Brain microvascular endothelial cell (primary cell): Measurements from ENCODE around the gene ZSCAN5B.

Source experiments
- DNase-seq: peaks from one replicate; pipeline ENCODE4 v3.0.0-alpha.2; 2020
- H3K27ac ChIP-seq: fragments of 250-450 bp; sonication (Bioruptor Pico); 2 replicates; pipeline ENCODE4 v1.5.1; 2020; ENCODE audit warnings: mild to moderate bottlenecking, moderate library complexity
- H3K27me3 ChIP-seq: fragments of 250-450 bp; sonication (Bioruptor Pico); replicated peaks from 2 replicates; pipeline ENCODE4 v1.5.1; 2020; ENCODE audit warnings: mild to moderate bottlenecking
- H3K36me3 ChIP-seq: fragments of 250-450 bp; sonication (Bioruptor Pico); replicated peaks from 2 replicates; pipeline ENCODE4 v1.5.1; 2020; ENCODE audit warnings: mild to moderate bottlenecking
- H3K4me3 ChIP-seq: 2 replicates; pipeline ENCODE4 v1.5.1; 2011; ENCODE audit warnings: low read depth, mild to moderate bottlenecking, control low read depth, low read length, moderate library complexity
- CTCF ChIP-seq: IDR thresholded peaks from 2 replicates; pipeline ENCODE4 v1.5.1; 2011; ENCODE audit warnings: low read depth, mild to moderate bottlenecking, moderate library complexity, low read length, control low read depth, inconsistent platforms; ENCODE audit errors: missing control alignments
- in situ Hi-C: cut with HindIII; loops from 2 replicates; pipeline ENCODE4 v1.10.0; 2017; ENCODE audit warnings: low sequenced_read_pairs, low pct_ligation_motif_present

ZSCAN5B gene

GRCh38 chr19:56163097-56163496 lies 34.5 kb downstream of the ZSCAN5B start:
- no peak for DNase-seq
- TF ChIP-seq CTCF = no peak
- Histone ChIP-seq H3K4me3 (no peak overlapping the region), H3K27ac (no peak overlapping the region), H3K27me3 (no peaks in the 10 kb centered on the region), H3K36me3 (peaks cover 14% of the 10 kb centered on the region)
- in situ Hi-C loops = no loop called here

DNA sequence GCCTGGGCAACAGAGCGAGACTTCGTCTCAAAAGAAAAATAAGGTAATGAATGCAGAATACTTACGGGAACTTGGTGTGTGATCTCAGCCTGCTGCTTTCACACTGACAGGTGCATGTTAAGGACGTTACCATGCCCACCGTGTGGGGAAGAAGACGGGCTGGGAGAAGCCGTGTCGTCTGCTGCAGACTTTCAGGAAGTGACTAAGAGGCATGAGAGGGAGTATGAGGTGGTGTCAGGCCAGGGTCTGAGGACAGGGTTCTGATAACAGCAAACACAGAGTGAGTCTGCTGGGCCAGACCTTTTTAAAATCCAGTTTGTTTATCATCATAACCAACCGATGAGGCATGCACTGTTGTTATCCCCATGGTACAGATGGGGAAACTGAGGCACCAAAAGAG lies 35.3 kb downstream of the ZSCAN5B start:
- H3K27ac ChIP-seq = no peak overlapping the region
- DNase-seq = peak; percentile 75
- peaks cover 14% of the 10 kb centered on the region for H3K36me3 ChIP-seq
- H3K27me3 ChIP-seq = no peaks in the 10 kb centered on the region
- TF ChIP-seq CTCF = no peak
- H3K4me3 ChIP-seq = no peak overlapping the region
- in situ Hi-C loops = no loop called here

GRCh38 chr19:56161534-56161933 lies 36.0 kb downstream of the ZSCAN5B start:
- Histone ChIP-seq H3K36me3 (peaks cover 14% of the 10 kb centered on the region), H3K27ac (no peak overlapping the region), H3K4me3 (no peak overlapping the region), H3K27me3 (no peaks in the 10 kb centered on the region)
- no peak for TF ChIP-seq CTCF
- in situ Hi-C loops = no loop called here
- no peak for DNase-seq

GRCh38 chr19:56159622-56160271 lies 37.8 kb downstream of the ZSCAN5B start:
- in situ Hi-C loops = no loop called here
- Histone ChIP-seq H3K27ac (no peak overlapping the region), H3K4me3 (no peak overlapping the region), H3K36me3 (peaks cover 16% of the 10 kb centered on the region), H3K27me3 (no peaks in the 10 kb centered on the region)
- DNase-seq = no peak
- no peak for TF ChIP-seq CTCF

DNA sequence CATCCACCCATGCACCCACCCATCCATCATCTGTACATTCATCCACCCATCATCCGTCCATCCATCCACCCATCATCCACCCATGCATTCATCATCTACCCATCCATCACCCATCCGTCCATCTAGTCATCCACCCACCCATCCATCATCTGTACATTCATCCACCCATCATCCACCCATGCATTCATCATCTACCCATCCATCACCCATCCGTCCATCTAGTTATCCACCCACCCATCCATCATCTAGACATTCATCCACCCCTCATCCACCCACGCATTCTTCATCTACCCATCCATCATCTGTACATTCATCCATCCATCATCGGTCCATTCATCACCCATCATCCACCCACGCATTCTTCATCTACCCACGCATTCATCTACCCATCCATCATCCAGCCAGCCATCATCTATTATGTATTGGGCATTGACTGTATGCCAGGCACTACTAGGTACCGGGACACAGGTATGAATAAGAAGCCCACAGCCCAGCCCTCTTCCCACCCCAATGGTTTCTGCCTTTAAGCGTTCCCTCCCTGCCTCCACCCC lies 38.5 kb downstream of the ZSCAN5B start:
- no peaks in the 10 kb centered on the region for H3K27me3 ChIP-seq
- in situ Hi-C loops = no loop called here
- H3K4me3 ChIP-seq = no peak overlapping the region
- no peak for TF ChIP-seq CTCF
- no peak for DNase-seq
- H3K27ac ChIP-seq = no peak overlapping the region
- H3K36me3 ChIP-seq = peaks cover 17% of the 10 kb centered on the region

GRCh38 chr19:56158170-56158757 lies 39.3 kb downstream of the ZSCAN5B start:
- H3K36me3 ChIP-seq = peaks cover 17% of the 10 kb centered on the region
- H3K27ac ChIP-seq = no peak overlapping the region
- no peak overlapping the region for H3K4me3 ChIP-seq
- DNase-seq = no peak
- H3K27me3 ChIP-seq = no peaks in the 10 kb centered on the region
- TF ChIP-seq CTCF = no peak
- in situ Hi-C loops = no loop called here
